Activated CD8-positive, alpha-beta memory T cell treated with anti-CD3 and anti-CD28 coated beads, Interleukin-2, amount 10 ng/mL, durations not matched to agents 7 days and 5 days (primary cell): ENCODE results near the gene BAMBI. TPM values are rescaled to one million over a fixed set of nuclear protein-coding genes. Genes with fewer than 3 reads are reported as not detected.
A peak's percentile ranks its signal among the peaks of the same experiment; 100 is the strongest.

ENCODE experiments used
- ATAC-seq: fragments of 150-1000 bp; cut with Tn5 transposase; one replicate; pipeline ENCODE4 v1.10.0; 2021; ENCODE audit warnings: moderate library complexity
- CTCF ChIA-PET: fragments of 350-600 bp; sonication (Branson Sonifier 250); formaldehyde crosslinking; loops from one replicate; lab custom pipeline; 2021; ENCODE audit warnings: antibody characterized with exemption; lab: Charles Lee
- DNase-seq: peaks from one replicate; pipeline ENCODE4 v3.0.0-alpha.2; 2020
- H3K27ac Mint-ChIP-seq: one replicate; pipeline ENCODE4 v1.8.0; 2021; ENCODE audit warnings: mild to moderate bottlenecking, mixed read lengths
- H3K27me3 Mint-ChIP-seq: one replicate; pipeline ENCODE4 v1.8.0; 2021; ENCODE audit warnings: mixed read lengths
- H3K36me3 Mint-ChIP-seq: one replicate; pipeline ENCODE4 v1.8.0; 2021; ENCODE audit warnings: mild to moderate bottlenecking, mixed read lengths
- H3K4me1 Mint-ChIP-seq: one replicate; pipeline ENCODE4 v1.8.0; 2021; ENCODE audit warnings: mixed read lengths
- H3K4me3 Mint-ChIP-seq: one replicate; pipeline ENCODE4 v1.8.0; 2021; ENCODE audit warnings: mild to moderate bottlenecking, moderate library complexity, mixed read lengths
- H3K9me3 Mint-ChIP-seq: one replicate; pipeline ENCODE4 v1.8.0; 2022; ENCODE audit warnings: low read depth, mixed read lengths
- total RNA-seq, 2 experiments: library from RNA; stranded (reverse); gene quantifications; one replicate each; pipeline ENCODE4 v1.2.3, GENCODE V29; 2021

BAMBI gene
- total RNA-seq, 2 experiments from 2014 or later: 0.41 to 1.0 TPM

- Mint-ChIP-seq H3K36me3 (no peaks in the 10 kb centered on the region), H3K9me3 (no peaks in the 10 kb centered on the region), H3K4me3 (no peak overlapping the region), H3K27me3 (peaks cover 38% of the 10 kb centered on the region), H3K27ac (no peak overlapping the region), H3K4me1 (peaks cover 7% of the 10 kb centered on the region)
- ATAC-seq (peak; percentile 72), DNase-seq (peak; percentile 80)
- CTCF ChIA-PET: interaction anchor here (0.6 to 3.4 kb wide), 20 partner anchors 10 to 642 kb away, joined by 3 to 29 read pairs (median 3); partner anchors contain the start of gene BAMBI
Observed at GRCh38 chr10:28663576-28664368, 13.5 kb upstream of the BAMBI start.

GRCh38 chr10:28664369-28664740 lies 13.0 kb upstream of the BAMBI start:
- Mint-ChIP-seq H3K27ac (no peak overlapping the region), H3K9me3 (no peaks in the 10 kb centered on the region), H3K4me3 (no peak overlapping the region), H3K36me3 (no peaks in the 10 kb centered on the region), H3K4me1 (peaks cover 12% of the 10 kb centered on the region), H3K27me3 (peaks cover 44% of the 10 kb centered on the region)
- CTCF ChIA-PET: interaction anchor here (0.6 to 3.4 kb wide), 16 partner anchors 9 to 642 kb away, joined by 3 to 29 read pairs (median 4); partner anchors contain the start of gene BAMBI
- ATAC-seq (no peak), DNase-seq (no peak)

GRCh38 chr10:28666751-28667467 lies 10.4 kb upstream of the BAMBI start:
- CTCF ChIA-PET: no interaction called here
- no peak overlapping the region for H3K4me3 Mint-ChIP-seq

GRCh38 chr10:28668363-28669226 lies 8.7 kb upstream of the BAMBI start:
- H3K4me1 Mint-ChIP-seq: peaks cover 12% of the 10 kb centered on the region

More at GRCh38 chr10:28666751-28667467, 10.4 kb upstream of the BAMBI start:
- Mint-ChIP-seq H3K4me1 (peaks cover 12% of the 10 kb centered on the region), H3K27ac (no peak overlapping the region), H3K36me3 (no peaks in the 10 kb centered on the region), H3K9me3 (no peaks in the 10 kb centered on the region), H3K27me3 (peaks cover 60% of the 10 kb centered on the region)
- DNase-seq (no peak), ATAC-seq (no peak)

GRCh38 chr10:28669227-28670173 lies 7.8 kb upstream of the BAMBI start:
- Mint-ChIP-seq H3K36me3 (no peaks in the 10 kb centered on the region), H3K4me1 (peaks cover 12% of the 10 kb centered on the region), H3K27me3 (peaks cover 77% of the 10 kb centered on the region), H3K9me3 (no peaks in the 10 kb centered on the region), H3K27ac (no peak overlapping the region), H3K4me3 (peak overlapping the region; percentile 73)
- CTCF ChIA-PET: no interaction called here
- DNase-seq: no peak
- ATAC-seq: no peak

More at GRCh38 chr10:28668363-28669226, 8.7 kb upstream of the BAMBI start:
- peak; percentile 62 for DNase-seq
- CTCF ChIA-PET: interaction anchor here (1.3 kb wide), 1 partner anchor 12 kb away, joined by 3 read pairs; no protein-coding TSS in a partner anchor
- Mint-ChIP-seq H3K27me3 (peaks cover 68% of the 10 kb centered on the region), H3K27ac (no peak overlapping the region), H3K9me3 (no peaks in the 10 kb centered on the region), H3K36me3 (no peaks in the 10 kb centered on the region), H3K4me3 (peak overlapping the region; percentile 73)
- peak; percentile 94 for ATAC-seq

GRCh38 chr10:28674782-28675181 lies 2.5 kb upstream of the BAMBI start:
- no peaks in the 10 kb centered on the region for H3K36me3 Mint-ChIP-seq
- H3K4me3 Mint-ChIP-seq: no peak overlapping the region
- CTCF ChIA-PET: interaction anchor here (3.9 kb wide), 1 partner anchor 10 kb away, joined by 22 read pairs; no protein-coding TSS in a partner anchor
- no peak for ATAC-seq
- H3K4me1 Mint-ChIP-seq: peaks cover 12% of the 10 kb centered on the region
- peaks cover 70% of the 10 kb centered on the region for H3K27me3 Mint-ChIP-seq
- H3K9me3 Mint-ChIP-seq: no peaks in the 10 kb centered on the region
- H3K27ac Mint-ChIP-seq: no peak overlapping the region
- no peak for DNase-seq

GRCh38 chr10:28676326-28676967 lies 874 bp upstream of the BAMBI start:
- H3K27me3 Mint-ChIP-seq: peaks cover 76% of the 10 kb centered on the region
- H3K9me3 Mint-ChIP-seq: no peaks in the 10 kb centered on the region
- no peak overlapping the region for H3K27ac Mint-ChIP-seq
- CTCF ChIA-PET: interaction anchor here (3.9 kb wide), 1 partner anchor 12 kb away, joined by 22 read pairs; no protein-coding TSS in a partner anchor
- ATAC-seq (peak; percentile 1), DNase-seq (no peak)
- H3K36me3 Mint-ChIP-seq: no peaks in the 10 kb centered on the region
- peaks cover 18% of the 10 kb centered on the region for H3K4me1 Mint-ChIP-seq
- H3K4me3 Mint-ChIP-seq: peak overlapping the region; percentile 62

- no peaks in the 10 kb centered on the region for H3K9me3 Mint-ChIP-seq
- peak overlapping the region; percentile 68 for H3K27ac Mint-ChIP-seq
- peaks cover 18% of the 10 kb centered on the region for H3K4me1 Mint-ChIP-seq
- DNase-seq: no peak
- no peak for ATAC-seq
- CTCF ChIA-PET: interaction anchor here (1.0 to 3.9 kb wide), 2 partner anchors 14 to 50 kb away, joined by 3 to 22 read pairs; no protein-coding TSS in a partner anchor
- H3K4me3 Mint-ChIP-seq: peak overlapping the region; percentile 73
- H3K27me3 Mint-ChIP-seq: peaks cover 81% of the 10 kb centered on the region
- no peaks in the 10 kb centered on the region for H3K36me3 Mint-ChIP-seq
Observed at GRCh38 chr10:28677888-28678686, 766 bp downstream of the BAMBI start.

GRCh38 chr10:28678687-28679457 lies 1.6 kb downstream of the BAMBI start:
- no peak overlapping the region for H3K27ac Mint-ChIP-seq
- DNase-seq (no peak), ATAC-seq (no peak)
- H3K27me3 Mint-ChIP-seq: peaks cover 73% of the 10 kb centered on the region
- H3K9me3 Mint-ChIP-seq: no peaks in the 10 kb centered on the region
- peak overlapping the region; percentile 73 for H3K4me3 Mint-ChIP-seq
- peaks cover 18% of the 10 kb centered on the region for H3K4me1 Mint-ChIP-seq
- CTCF ChIA-PET: interaction anchor here (0.7 to 3.9 kb wide), 2 partner anchors 14 to 177 kb away, joined by 3 to 22 read pairs; no protein-coding TSS in a partner anchor
- no peaks in the 10 kb centered on the region for H3K36me3 Mint-ChIP-seq

- Mint-ChIP-seq H3K4me3 (no peak overlapping the region), H3K27me3 (peaks cover 64% of the 10 kb centered on the region), H3K36me3 (no peaks in the 10 kb centered on the region), H3K4me1 (peaks cover 18% of the 10 kb centered on the region), H3K9me3 (no peaks in the 10 kb centered on the region), H3K27ac (no peak overlapping the region)
- CTCF ChIA-PET: interaction anchor here (1.1 kb wide), 1 partner anchor 12 kb away, joined by 3 read pairs; no protein-coding TSS in a partner anchor
- ATAC-seq (no peak), DNase-seq (no peak)
Observed at GRCh38 chr10:28679581-28680357, 2.4 kb downstream of the BAMBI start.
